M059J (cell line): Measurements from ENCODE around the gene FER1L5. TPM values are rescaled to one million over a fixed set of nuclear protein-coding genes. Genes with fewer than 3 reads are reported as not detected.

ENCODE experiments used
- DNase-seq: peaks from one replicate; pipeline ENCODE4 v3.0.0-alpha.2; 2012; ENCODE audit warnings: low read depth
- total RNA-seq: library from RNA; depleted of rRNA; stranded (reverse); fragments of >200 nt; shearing (Covaris generic); gene quantifications from 2 replicates; pipeline ENCODE4 v1.2.3, GENCODE V29; 2014

Gene FER1L5
- total RNA-seq, 1 experiment from 2014 or later, result 0.39 TPM

- DNase-seq, result no peak
Measured at GRCh38 chr2:96695602-96696001, 53.0 kb downstream of the FER1L5 start.

- DNase-seq, result no peak
Measured at GRCh38 chr2:96697476-96697875, 54.9 kb downstream of the FER1L5 start.

GRCh38 chr2:96698221-96698861 is 55.8 kb downstream of the FER1L5 start:
- no peak for DNase-seq

GRCh38 chr2:96699021-96699420 is 56.5 kb downstream of the FER1L5 start:
- no peak for DNase-seq

GRCh38 chr2:96699621-96700020 is 57.1 kb downstream of the FER1L5 start:
- DNase-seq, result no peak

- no peak for DNase-seq
Measured at GRCh38 chr2:96700086-96700485, 57.5 kb downstream of the FER1L5 start.

GRCh38 chr2:96701636-96702035 is 59.1 kb downstream of the FER1L5 start:
- DNase-seq, result no peak

- peak; percentile 25 for DNase-seq
Measured at GRCh38 chr2:96702098-96702785, 59.7 kb downstream of the FER1L5 start.

- DNase-seq, result no peak
Measured at GRCh38 chr2:96703021-96703751, 60.6 kb downstream of the FER1L5 start.

GRCh38 chr2:96710985-96711384 is 68.4 kb downstream of the FER1L5 start:
- DNase-seq, result no peak

- DNase-seq, result no peak
Measured at GRCh38 chr2:96715658-96716057, 73.1 kb downstream of the FER1L5 start.

- DNase-seq, result no peak
Measured at GRCh38 chr2:96716388-96716787, 73.8 kb downstream of the FER1L5 start.

- DNase-seq, result no peak
Measured at GRCh38 chr2:96726131-96726530, 83.6 kb downstream of the FER1L5 start.

GRCh38 chr2:96727431-96727830 is 84.9 kb downstream of the FER1L5 start:
- no peak for DNase-seq

- DNase-seq, result no peak
Measured at GRCh38 chr2:96729748-96730147, 87.2 kb downstream of the FER1L5 start.

GRCh38 chr2:96730212-96730611 is 87.6 kb downstream of the FER1L5 start:
- DNase-seq, result peak; percentile 19

- no peak for DNase-seq
Measured at GRCh38 chr2:96733931-96734330, 91.4 kb downstream of the FER1L5 start.

- no peak for DNase-seq
Measured at GRCh38 chr2:96734880-96735583, 92.5 kb downstream of the FER1L5 start.

GRCh38 chr2:96737251-96737650 is 94.7 kb downstream of the FER1L5 start:
- DNase-seq, result no peak

- no peak for DNase-seq
Measured at GRCh38 chr2:96737831-96738230, 95.3 kb downstream of the FER1L5 start.

GRCh38 chr2:96739076-96739632 is 96.6 kb downstream of the FER1L5 start:
- no peak for DNase-seq
